HAP-1 (cell line): Measurements from ENCODE around the gene CCER1.
"Not testable (repeated sequence)": the region's sequence is repeated elsewhere in the genome, so short reads cannot be mapped to it uniquely, and the experiment has no call there.

Experiments
- DNase-seq, 2 experiments: peaks; one replicate each; pipeline ENCODE4 v3.0.0-alpha.2; 2016 to 2020; ENCODE audit warnings: low spot score in 2 of 2
- H3K27me3 ChIP-seq: fragments of 250-450 bp; sonication (Bioruptor Pico); 2 replicates; pipeline ENCODE4 v1.5.1; 2020; ENCODE audit warnings: low read depth, mild to moderate bottlenecking, moderate library complexity
- H3K36me3 ChIP-seq: fragments of 250-450 bp; sonication (Bioruptor Pico); replicated peaks from 2 replicates; pipeline ENCODE4 v1.5.1; 2020; ENCODE audit warnings: mild to moderate bottlenecking
- H3K4me1 ChIP-seq: fragments of 250-450 bp; sonication (Bioruptor Pico); 2 replicates; pipeline ENCODE4 v1.5.1; 2020; ENCODE audit warnings: mild to moderate bottlenecking
- H3K4me3 ChIP-seq: fragments of 250-450 bp; sonication (Bioruptor Pico); 2 replicates; pipeline ENCODE4 v1.5.1; 2020; ENCODE audit warnings: mild to moderate bottlenecking, moderate library complexity
- H3K9me3 ChIP-seq: fragments of 250-450 bp; sonication (Bioruptor Pico); 2 replicates; pipeline ENCODE4 v1.5.1; 2020; ENCODE audit warnings: mild to moderate bottlenecking, moderate library complexity
- in situ Hi-C: fragments of 300-500 bp; cut with MboI; formaldehyde crosslinking; loops from 3 replicates; pipeline ENCODE4 v1.14.3; 2020; ENCODE audit warnings: low sequenced_read_pairs, inconsistent platforms, mixed read lengths

The CCER1 gene

GRCh38 chr12:90954921-90955320 is at the start of gene CCER1:
TSS of gene CCER1 (minus strand) at chr12:90955176. CDS start at chr12:90954742, 434 bp downstream.
- no peaks in the 10 kb centered on the region for H3K27me3 ChIP-seq

GRCh38 chr12:91003737-91004136 is 48.8 kb upstream of the CCER1 start:
- no peaks in the 10 kb centered on the region for H3K9me3 ChIP-seq
- in situ Hi-C loops = no loop called here
- DNase-seq = no peak
- no peaks in the 10 kb centered on the region for H3K27me3 ChIP-seq
- H3K4me3 ChIP-seq = no peak overlapping the region
- no peaks in the 10 kb centered on the region for H3K4me1 ChIP-seq
- H3K36me3 ChIP-seq = no peaks in the 10 kb centered on the region

More at GRCh38 chr12:90954921-90955320, at the start of gene CCER1:
- Histone ChIP-seq H3K4me1 (no peaks in the 10 kb centered on the region), H3K4me3 (no peak within 1 kb of the TSS), H3K36me3 (no peaks in the 10 kb centered on the region), H3K9me3 (no peaks in the 10 kb centered on the region)
- no peak for DNase-seq
- in situ Hi-C loops = no loop called here

GRCh38 chr12:91001306-91001705 is 46.3 kb upstream of the CCER1 start:
- no peak for DNase-seq
- H3K4me3 ChIP-seq = no peak overlapping the region
- no peaks in the 10 kb centered on the region for H3K36me3 ChIP-seq
- no peaks in the 10 kb centered on the region for H3K27me3 ChIP-seq
- in situ Hi-C loops = no loop called here
- no peaks in the 10 kb centered on the region for H3K9me3 ChIP-seq
- no peaks in the 10 kb centered on the region for H3K4me1 ChIP-seq

- H3K4me3 ChIP-seq = no peak overlapping the region
- no peak for DNase-seq
- in situ Hi-C loops = no loop called here
- no peaks in the 10 kb centered on the region for H3K27me3 ChIP-seq
- H3K9me3 ChIP-seq = no peaks in the 10 kb centered on the region
- no peaks in the 10 kb centered on the region for H3K36me3 ChIP-seq
- no peaks in the 10 kb centered on the region for H3K4me1 ChIP-seq
Observed at GRCh38 chr12:90999966-91000365, 45.0 kb upstream of the CCER1 start.

- DNase-seq = no peak
- Histone ChIP-seq H3K9me3 (no peaks in the 10 kb centered on the region), H3K36me3 (no peaks in the 10 kb centered on the region), H3K4me1 (no peaks in the 10 kb centered on the region), H3K4me3 (no peak overlapping the region), H3K27me3 (no peaks in the 10 kb centered on the region)
- in situ Hi-C loops = no loop called here
Observed at GRCh38 chr12:90999527-90999926, 44.6 kb upstream of the CCER1 start.

- Histone ChIP-seq H3K36me3 (no peaks in the 10 kb centered on the region), H3K9me3 (no peaks in the 10 kb centered on the region), H3K4me1 (no peaks in the 10 kb centered on the region), H3K4me3 (no peak overlapping the region), H3K27me3 (no peaks in the 10 kb centered on the region)
- in situ Hi-C loops = no loop called here
- DNase-seq = no peak
Observed at GRCh38 chr12:90995010-90995409, 40.0 kb upstream of the CCER1 start.

GRCh38 chr12:90991952-90992465 is 37.0 kb upstream of the CCER1 start:
- DNase-seq = no peak
- no peaks in the 10 kb centered on the region for H3K36me3 ChIP-seq
- in situ Hi-C loops = no loop called here
- no peaks in the 10 kb centered on the region for H3K4me1 ChIP-seq
- H3K4me3 ChIP-seq = no peak overlapping the region
- H3K27me3 ChIP-seq = no peaks in the 10 kb centered on the region
- H3K9me3 ChIP-seq = no peaks in the 10 kb centered on the region

GRCh38 chr12:90990611-90991010 is 35.6 kb upstream of the CCER1 start:
- DNase-seq = no peak
- Histone ChIP-seq H3K36me3 (no peaks in the 10 kb centered on the region), H3K9me3 (no peaks in the 10 kb centered on the region), H3K4me1 (no peaks in the 10 kb centered on the region), H3K4me3 (no peak overlapping the region), H3K27me3 (no peaks in the 10 kb centered on the region)
- in situ Hi-C loops = no loop called here

- no peak for DNase-seq
- H3K27me3 ChIP-seq = no peaks in the 10 kb centered on the region
- in situ Hi-C loops = no loop called here
Observed at GRCh38 chr12:90989686-90990111, 34.7 kb upstream of the CCER1 start.

GRCh38 chr12:90987520-90987919 is 32.5 kb upstream of the CCER1 start:
- no peaks in the 10 kb centered on the region for H3K9me3 ChIP-seq
- H3K4me1 ChIP-seq = no peaks in the 10 kb centered on the region
- DNase-seq = no peak
- no peaks in the 10 kb centered on the region for H3K27me3 ChIP-seq
- no peaks in the 10 kb centered on the region for H3K36me3 ChIP-seq
- H3K4me3 ChIP-seq = no peak overlapping the region
- in situ Hi-C loops = no loop called here

More at GRCh38 chr12:90989686-90990111, 34.7 kb upstream of the CCER1 start:
- Histone ChIP-seq H3K4me3 (no peak overlapping the region), H3K4me1 (no peaks in the 10 kb centered on the region), H3K36me3 (no peaks in the 10 kb centered on the region), H3K9me3 (no peaks in the 10 kb centered on the region)

GRCh38 chr12:90987101-90987500 is 32.1 kb upstream of the CCER1 start:
- Histone ChIP-seq H3K36me3 (no peaks in the 10 kb centered on the region), H3K9me3 (no peaks in the 10 kb centered on the region), H3K4me1 (no peaks in the 10 kb centered on the region), H3K4me3 (no peak overlapping the region), H3K27me3 (no peaks in the 10 kb centered on the region)
- in situ Hi-C loops = no loop called here
- no peak for DNase-seq

- H3K27me3 ChIP-seq, in situ Hi-C loops, DNase-seq, H3K36me3 ChIP-seq, H3K4me1 ChIP-seq, H3K4me3 ChIP-seq, H3K9me3 ChIP-seq: not testable (repeated sequence)
Observed at GRCh38 chr12:90985331-90985730, 30.4 kb upstream of the CCER1 start.

GRCh38 chr12:90984114-90984513 is 29.1 kb upstream of the CCER1 start:
- in situ Hi-C loops = no loop called here
- Histone ChIP-seq H3K4me1 (no peaks in the 10 kb centered on the region), H3K36me3 (no peaks in the 10 kb centered on the region), H3K9me3 (no peaks in the 10 kb centered on the region), H3K27me3 (no peaks in the 10 kb centered on the region), H3K4me3 (no peak overlapping the region)
- DNase-seq = no peak

GRCh38 chr12:90982170-90982569 is 27.2 kb upstream of the CCER1 start:
- Histone ChIP-seq H3K9me3 (no peaks in the 10 kb centered on the region), H3K36me3 (no peaks in the 10 kb centered on the region), H3K4me1 (no peaks in the 10 kb centered on the region), H3K27me3 (no peaks in the 10 kb centered on the region), H3K4me3 (no peak overlapping the region)
- DNase-seq = no peak
- in situ Hi-C loops = no loop called here

GRCh38 chr12:90979951-90980350 is 25.0 kb upstream of the CCER1 start:
- Histone ChIP-seq H3K9me3 (no peaks in the 10 kb centered on the region), H3K4me3 (no peak overlapping the region), H3K36me3 (no peaks in the 10 kb centered on the region), H3K4me1 (no peaks in the 10 kb centered on the region), H3K27me3 (no peaks in the 10 kb centered on the region)
- DNase-seq = no peak
- in situ Hi-C loops = no loop called here
